MM.1S (cell line): ENCODE measurements around the gene MIPOL1.

Source experiments
- DNase-seq: peaks from one replicate; pipeline ENCODE4 v3.0.0-alpha.2; 2015
- H2AFZ ChIP-seq: fragments of 300-600 bp; sonication (generic); 2 replicates; pipeline ENCODE4 v1.6.0; 2016; ENCODE audit warnings: antibody characterized with exemption, low read length
- H3F3A ChIP-seq: fragments of 300-600 bp; sonication (generic); 2 replicates; pipeline ENCODE4 v1.6.1; 2016; ENCODE audit warnings: mild to moderate bottlenecking, antibody characterized with exemption, low read length, moderate library complexity, mixed read lengths; ENCODE audit not compliant: insufficient read depth
- H3K27ac ChIP-seq: fragments of 300-600 bp; sonication (generic); 2 replicates; pipeline ENCODE4 v1.5.1; 2016; ENCODE audit warnings: mild to moderate bottlenecking, low read length
- H3K27me3 ChIP-seq: fragments of 300-600 bp; sonication (generic); replicated peaks from 2 replicates; pipeline ENCODE4 v1.6.0; 2016; ENCODE audit warnings: low read length; ENCODE audit not compliant: insufficient read depth
- H3K36me3 ChIP-seq: fragments of 300-600 bp; sonication (generic); replicated peaks from 2 replicates; pipeline ENCODE4 v1.6.1; 2016; ENCODE audit warnings: mild to moderate bottlenecking, low read length, mixed read lengths; ENCODE audit not compliant: insufficient read depth
- H3K4me1 ChIP-seq: fragments of 300-600 bp; sonication (generic); 2 replicates; pipeline ENCODE4 v1.6.1; 2016; ENCODE audit warnings: low read length, mixed read lengths
- H3K4me2 ChIP-seq: fragments of 300-600 bp; sonication (generic); 2 replicates; pipeline ENCODE4 v1.6.0; 2016; ENCODE audit warnings: low read depth, low read length
- H3K4me3 ChIP-seq: fragments of 300-600 bp; sonication (generic); 2 replicates; pipeline ENCODE4 v1.5.1; 2016; ENCODE audit warnings: low read length, mixed read lengths
- H3K79me2 ChIP-seq: fragments of 300-600 bp; sonication (generic); 2 replicates; pipeline ENCODE4 v1.6.1; 2016; ENCODE audit warnings: mixed run types, low read length, mixed read lengths
- H3K9ac ChIP-seq: fragments of 300-600 bp; sonication (generic); 2 replicates; pipeline ENCODE4 v1.6.1; 2016; ENCODE audit warnings: low read length, mixed read lengths
- H3K9me2 ChIP-seq: fragments of 300-600 bp; sonication (generic); replicated peaks from 2 replicates; pipeline ENCODE4 v1.6.1; 2016; ENCODE audit warnings: mild to moderate bottlenecking, low read length, mixed read lengths; ENCODE audit not compliant: insufficient read depth
- H3K9me3 ChIP-seq: fragments of 300-600 bp; sonication (generic); replicated peaks from 2 replicates; pipeline ENCODE4 v1.6.1; 2016; ENCODE audit warnings: mild to moderate bottlenecking, low read length, mixed read lengths; ENCODE audit not compliant: insufficient read depth
- H4K20me1 ChIP-seq: fragments of 300-600 bp; sonication (generic); 2 replicates; pipeline ENCODE4 v1.6.1; 2016; ENCODE audit warnings: mild to moderate bottlenecking, low read length, moderate library complexity, mixed read lengths; ENCODE audit not compliant: insufficient read depth
- EZH2 ChIP-seq: fragments of 300-600 bp; sonication (generic); optimal IDR thresholded peaks from 2 replicates; pipeline ENCODE3; 2017; ENCODE audit warnings: low read depth, mild to moderate bottlenecking, antibody characterized with exemption, low read length, mixed read lengths
- EZH2phosphoT487 ChIP-seq: fragments of 300-600 bp; sonication (generic); IDR thresholded peaks from 2 replicates; pipeline ENCODE4 v1.6.1; 2018; ENCODE audit warnings: antibody characterized with exemption, low read length
- TF ChIP-seq, protein P1 (sequence below): fragments of 300-600 bp; sonication (generic); IDR thresholded peaks from 2 replicates; pipeline ENCODE4 v1.5.1; 2016; ENCODE audit warnings: antibody characterized with exemption, low read length, mixed read lengths

MIPOL1 gene

GRCh38 chr14:37559386-37559785, 361.6 kb downstream of the MIPOL1 start:
- TF ChIP-seq, protein P1, sequence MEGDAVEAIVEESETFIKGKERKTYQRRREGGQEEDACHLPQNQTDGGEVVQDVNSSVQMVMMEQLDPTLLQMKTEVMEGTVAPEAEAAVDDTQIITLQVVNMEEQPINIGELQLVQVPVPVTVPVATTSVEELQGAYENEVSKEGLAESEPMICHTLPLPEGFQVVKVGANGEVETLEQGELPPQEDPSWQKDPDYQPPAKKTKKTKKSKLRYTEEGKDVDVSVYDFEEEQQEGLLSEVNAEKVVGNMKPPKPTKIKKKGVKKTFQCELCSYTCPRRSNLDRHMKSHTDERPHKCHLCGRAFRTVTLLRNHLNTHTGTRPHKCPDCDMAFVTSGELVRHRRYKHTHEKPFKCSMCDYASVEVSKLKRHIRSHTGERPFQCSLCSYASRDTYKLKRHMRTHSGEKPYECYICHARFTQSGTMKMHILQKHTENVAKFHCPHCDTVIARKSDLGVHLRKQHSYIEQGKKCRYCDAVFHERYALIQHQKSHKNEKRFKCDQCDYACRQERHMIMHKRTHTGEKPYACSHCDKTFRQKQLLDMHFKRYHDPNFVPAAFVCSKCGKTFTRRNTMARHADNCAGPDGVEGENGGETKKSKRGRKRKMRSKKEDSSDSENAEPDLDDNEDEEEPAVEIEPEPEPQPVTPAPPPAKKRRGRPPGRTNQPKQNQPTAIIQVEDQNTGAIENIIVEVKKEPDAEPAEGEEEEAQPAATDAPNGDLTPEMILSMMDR = no peak
- no peak for TF ChIP-seq EZH2phosphoT487
- TF ChIP-seq EZH2 = no peak
- H3K36me3 ChIP-seq = no peaks in the 10 kb centered on the region
- H3K4me3 ChIP-seq = no peak overlapping the region

GRCh38 chr14:37563189-37563588, 365.5 kb downstream of the MIPOL1 start:
- Histone ChIP-seq H3K4me1 (no peaks in the 10 kb centered on the region), H3F3A (no peaks in the 10 kb centered on the region), H3K36me3 (no peaks in the 10 kb centered on the region), H3K9ac (no peak overlapping the region), H3K27ac (no peak overlapping the region), H3K9me2 (no peaks in the 10 kb centered on the region), H3K79me2 (no peaks in the 10 kb centered on the region), H4K20me1 (no peaks in the 10 kb centered on the region), H3K4me2 (no peak overlapping the region), H3K4me3 (no peak overlapping the region), H3K27me3 (no peaks in the 10 kb centered on the region), H3K9me3 (no peaks in the 10 kb centered on the region), H2AFZ (no peak overlapping the region)
- DNase-seq = no peak
- TF ChIP-seq EZH2phosphoT487 = no peak
- TF ChIP-seq EZH2 = no peak
- TF ChIP-seq, protein P1 = no peak

More at GRCh38 chr14:37559386-37559785, 361.6 kb downstream of the MIPOL1 start:
- Histone ChIP-seq H3K9ac (no peak overlapping the region), H3K9me3 (no peaks in the 10 kb centered on the region), H2AFZ (no peak overlapping the region), H3K27me3 (no peaks in the 10 kb centered on the region), H3K9me2 (no peaks in the 10 kb centered on the region), H3K4me1 (no peaks in the 10 kb centered on the region), H3K27ac (no peak overlapping the region), H3K4me2 (no peak overlapping the region), H4K20me1 (no peaks in the 10 kb centered on the region), H3F3A (no peaks in the 10 kb centered on the region), H3K79me2 (no peaks in the 10 kb centered on the region)
- no peak for DNase-seq

GRCh38 chr14:37565550-37565949, 367.8 kb downstream of the MIPOL1 start:
- no peak for DNase-seq
- Histone ChIP-seq H3K79me2 (no peaks in the 10 kb centered on the region), H3K9ac (no peak overlapping the region), H3F3A (no peaks in the 10 kb centered on the region), H3K27ac (no peak overlapping the region), H3K9me3 (no peaks in the 10 kb centered on the region), H3K36me3 (no peaks in the 10 kb centered on the region), H4K20me1 (no peaks in the 10 kb centered on the region), H3K4me1 (no peaks in the 10 kb centered on the region), H3K9me2 (no peaks in the 10 kb centered on the region), H2AFZ (no peak overlapping the region), H3K27me3 (no peaks in the 10 kb centered on the region), H3K4me2 (no peak overlapping the region), H3K4me3 (no peak overlapping the region)
- no peak for TF ChIP-seq EZH2phosphoT487
- TF ChIP-seq EZH2 = no peak
- TF ChIP-seq, protein P1 = peak; percentile 39
